ENCODE results near the gene SNX7. TPM values are rescaled to one million over a fixed set of nuclear protein-coding genes. Genes with fewer than 3 reads are reported as not detected.

SNX7 gene
- total and polyA plus RNA-seq, 2 donors (not counting 3 experiments of a cell fraction or from before 2014, with no cell fraction given): 22.4 to 37.9 TPM

DNA sequence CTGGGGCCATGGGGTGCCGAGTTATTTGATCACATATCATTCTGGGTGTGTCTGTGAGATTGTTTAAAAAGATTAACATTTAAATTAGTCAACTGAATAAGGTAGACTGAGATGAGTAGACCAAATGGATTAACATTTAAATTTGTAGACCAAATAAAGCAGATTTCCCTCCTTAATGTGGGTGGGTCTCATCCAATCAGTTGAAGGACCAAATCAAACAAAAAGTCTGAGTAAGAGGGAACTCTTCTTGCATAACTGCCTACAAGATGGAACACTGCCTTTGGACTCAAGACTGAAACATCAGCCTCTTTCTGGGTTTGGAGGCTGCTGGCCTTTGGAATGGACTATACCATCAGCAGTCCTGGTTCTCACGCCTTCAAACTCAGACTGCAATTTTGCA is 17.0 kb upstream of the SNX7 start:
- no peak overlapping the region for H3K9ac ChIP-seq (replicated peaks; ENCODE audit: extremely low read depth, insufficient read depth, low read length)
- intact Hi-C loops (cut with micrococcal nuclease) (no loop called here), dilution Hi-C loops (cut with MboI; ENCODE audit: extremely low pct_ligation_motif_present, low sequenced_read_pairs) (no loop called here)
- H3K4me2 ChIP-seq (ENCODE audit: insufficient read depth, low read length): no peak overlapping the region
- BruUV-seq (replicated peaks): no TSS peak
- no peak for TF ChIP-seq POLR2A (IDR thresholded peaks at IDR 0.05; ENCODE audit: low read depth, low read length)
- TF ChIP-seq FOS (IDR thresholded peaks at IDR 0.05; ENCODE audit: borderline replicate concordance, insufficient read depth, low read length): no peak
- TF ChIP-seq EZH2 (IDR thresholded peaks at IDR 0.05; ENCODE audit: borderline replicate concordance, low read depth, low read length, severe bottlenecking): no peak
- TF ChIP-seq MYC (IDR thresholded peaks at IDR 0.05; ENCODE audit: low read depth, low read length): no peak
- TF ChIP-seq, protein P1, sequence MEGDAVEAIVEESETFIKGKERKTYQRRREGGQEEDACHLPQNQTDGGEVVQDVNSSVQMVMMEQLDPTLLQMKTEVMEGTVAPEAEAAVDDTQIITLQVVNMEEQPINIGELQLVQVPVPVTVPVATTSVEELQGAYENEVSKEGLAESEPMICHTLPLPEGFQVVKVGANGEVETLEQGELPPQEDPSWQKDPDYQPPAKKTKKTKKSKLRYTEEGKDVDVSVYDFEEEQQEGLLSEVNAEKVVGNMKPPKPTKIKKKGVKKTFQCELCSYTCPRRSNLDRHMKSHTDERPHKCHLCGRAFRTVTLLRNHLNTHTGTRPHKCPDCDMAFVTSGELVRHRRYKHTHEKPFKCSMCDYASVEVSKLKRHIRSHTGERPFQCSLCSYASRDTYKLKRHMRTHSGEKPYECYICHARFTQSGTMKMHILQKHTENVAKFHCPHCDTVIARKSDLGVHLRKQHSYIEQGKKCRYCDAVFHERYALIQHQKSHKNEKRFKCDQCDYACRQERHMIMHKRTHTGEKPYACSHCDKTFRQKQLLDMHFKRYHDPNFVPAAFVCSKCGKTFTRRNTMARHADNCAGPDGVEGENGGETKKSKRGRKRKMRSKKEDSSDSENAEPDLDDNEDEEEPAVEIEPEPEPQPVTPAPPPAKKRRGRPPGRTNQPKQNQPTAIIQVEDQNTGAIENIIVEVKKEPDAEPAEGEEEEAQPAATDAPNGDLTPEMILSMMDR (IDR thresholded peaks at IDR 0.05; ENCODE audit: extremely low read depth in 1 of 2, insufficient read depth in 1 of 2, low read depth in 1 of 2, low read length in 2 of 2): no peak
- no peak for TF ChIP-seq GATA2 (IDR thresholded peaks at IDR 0.05; ENCODE audit: insufficient read depth, insufficient read length, low read depth, low read length)
- TF ChIP-seq POLR2AphosphoS5 (IDR thresholded peaks at IDR 0.05; ENCODE audit: insufficient read depth, low read depth, low read length): no peak
- TF ChIP-seq, protein P2, sequence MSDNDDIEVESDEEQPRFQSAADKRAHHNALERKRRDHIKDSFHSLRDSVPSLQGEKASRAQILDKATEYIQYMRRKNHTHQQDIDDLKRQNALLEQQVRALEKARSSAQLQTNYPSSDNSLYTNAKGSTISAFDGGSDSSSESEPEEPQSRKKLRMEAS (IDR thresholded peaks at IDR 0.05; ENCODE audit: insufficient read depth, insufficient read length): no peak
- H2AFZ ChIP-seq (ENCODE audit: low read depth, low read length): no peak overlapping the region
- H3K27ac ChIP-seq (ENCODE audit: insufficient read depth, low read depth, low read length): no peak overlapping the region
- POLR2A ChIA-PET: no interaction called here
- H3K79me2 ChIP-seq (ENCODE audit: control insufficient read depth, insufficient read depth, low read length): no peaks in the 10 kb centered on the region
- H4K20me1 ChIP-seq (replicated peaks; ENCODE audit: control insufficient read depth, extremely low read depth, insufficient read depth, low read length): no peaks in the 10 kb centered on the region
- no peak for FAIRE-seq
- no peaks in the 10 kb centered on the region for H3K9me3 ChIP-seq (replicated peaks; ENCODE audit: control insufficient read depth, insufficient read depth, low read length)
- no peak overlapping the region for H3K4me3 ChIP-seq (replicated peaks in 1 of 3; ENCODE audit: insufficient read depth in 1 of 3, low read depth in 1 of 3, low read length in 3 of 3)
- no peaks in the 10 kb centered on the region for H3K36me3 ChIP-seq (ENCODE audit: control insufficient read depth in 2 of 2, extremely low read depth in 1 of 2, insufficient read depth in 2 of 2, low read length in 2 of 2)
- CTCF ChIA-PET: no interaction called here
- DNase-seq (ENCODE audit: low read depth, low spot score): no peak
- H3K4me1 ChIP-seq (ENCODE audit: control insufficient read depth, extremely low read depth, insufficient read depth, low read length): no peaks in the 10 kb centered on the region
- H3K9me1 ChIP-seq (replicated peaks; ENCODE audit: control insufficient read depth, extremely low read depth, insufficient read depth, low read length): no peaks in the 10 kb centered on the region
- peaks cover 2 to 3% of the 10 kb centered on the region in 2 experiments for H3K27me3 ChIP-seq (ENCODE audit: control insufficient read depth in 2 of 2, insufficient read depth in 2 of 2, low read length in 2 of 2)
